HepG2 (cell line): ENCODE measurements around the gene TRH.

Experiments
- ATF1 ChIP-seq: IDR thresholded peaks from 2 replicates; pipeline ENCODE4 v1.6.1; 2016; ENCODE audit warnings: mild to moderate bottlenecking, control low read depth
- DPF2 ChIP-seq: sonication (generic); formaldehyde crosslinking; IDR thresholded peaks from 2 replicates; pipeline ENCODE4 v1.4.0; 2020; ENCODE audit warnings: mild to moderate bottlenecking, low read depth, missing genetic modification reagents, borderline replicate concordance
- FOXM1 ChIP-seq: sonication (generic); formaldehyde crosslinking; IDR thresholded peaks from 2 replicates; pipeline ENCODE4 v1.5.0; 2020; ENCODE audit warnings: missing genetic modification reagents
- HOXA3 ChIP-seq: sonication (generic); formaldehyde crosslinking; IDR thresholded peaks from 2 replicates; pipeline ENCODE4 v1.5.0; 2020; ENCODE audit warnings: missing genetic modification reagents
- SNAI1 ChIP-seq: sonication (generic); formaldehyde crosslinking; IDR thresholded peaks from 2 replicates; pipeline ENCODE4 v1.5.0; 2020; ENCODE audit warnings: mild to moderate bottlenecking, missing genetic modification reagents, borderline replicate concordance

GRCh38 chr3:129976286-129976685 lies 1.8 kb downstream of the TRH start:
- TF ChIP-seq FOXM1 (CRISPR knock-in tag) (no peak), DPF2 (CRISPR knock-in tag) (no peak), ATF1 (CRISPR knock-in tag) (no peak), SNAI1 (CRISPR knock-in tag) (no peak), HOXA3 (no peak)
